GM21423 (cell line): ENCODE data around the gene CPSF4L.

ENCODE experiments used
- ATAC-seq: cut with Tn5 transposase; IDR thresholded peaks from one replicate; pipeline ENCODE4 v1.9.1; 2021; ENCODE audit warnings: mild to moderate bottlenecking, moderate library complexity; ENCODE audit not compliant: unreplicated experiment

CPSF4L gene

GRCh38 chr17:73205459-73205961 is 56.2 kb downstream of the CPSF4L start:
- ATAC-seq: no peak

- no peak for ATAC-seq
These were observed 57.7 kb downstream of the CPSF4L start for GRCh38 chr17:73203788-73204479.

GRCh38 chr17:73203135-73203787 is 58.4 kb downstream of the CPSF4L start:
- no peak for ATAC-seq

- ATAC-seq: no peak
These were observed 60.2 kb downstream of the CPSF4L start for GRCh38 chr17:73201215-73202069.

- no peak for ATAC-seq
These were observed 61.2 kb downstream of the CPSF4L start for GRCh38 chr17:73200476-73200875.

- ATAC-seq: no peak
These were observed 61.8 kb downstream of the CPSF4L start for GRCh38 chr17:73199751-73200317.

GRCh38 chr17:73198930-73199260 is 62.8 kb downstream of the CPSF4L start:
- ATAC-seq: no peak
